SJCRH30 (cell line): ENCODE results near the gene LPCAT1. TPM values are rescaled to one million over a fixed set of nuclear protein-coding genes. Genes with fewer than 3 reads are reported as not detected.

Experiments
- DNase-seq, 2 experiments: peaks; one replicate each; pipeline ENCODE4 v3.0.0-alpha.2; 2015 to 2020
- H3K27ac ChIP-seq: fragments of 250-450 bp; sonication (Bioruptor Pico); 2 replicates; pipeline ENCODE4 v1.5.1; 2020; ENCODE audit warnings: mild to moderate bottlenecking, moderate library complexity
- H3K27me3 ChIP-seq: fragments of 250-450 bp; sonication (Bioruptor Pico); 2 replicates; pipeline ENCODE4 v1.5.1; 2020; ENCODE audit warnings: mild to moderate bottlenecking, moderate library complexity
- H3K36me3 ChIP-seq: fragments of 250-450 bp; sonication (Bioruptor Pico); 2 replicates; pipeline ENCODE4 v1.5.1; 2020; ENCODE audit warnings: mild to moderate bottlenecking, moderate library complexity
- H3K4me1 ChIP-seq: fragments of 250-450 bp; sonication (Bioruptor Pico); 2 replicates; pipeline ENCODE4 v1.5.1; 2020; ENCODE audit warnings: mild to moderate bottlenecking, moderate library complexity
- H3K4me3 ChIP-seq: fragments of 250-450 bp; sonication (Bioruptor Pico); 2 replicates; pipeline ENCODE4 v1.5.1; 2020; ENCODE audit warnings: mild to moderate bottlenecking, moderate library complexity
- H3K9me3 ChIP-seq: fragments of 250-450 bp; sonication (Bioruptor Pico); replicated peaks from 2 replicates; pipeline ENCODE4 v1.5.1; 2020; ENCODE audit warnings: mild to moderate bottlenecking, moderate library complexity
- total RNA-seq: library from RNA; depleted of rRNA; stranded (reverse); fragments of >200 nt; shearing (Covaris generic); gene quantifications from 2 replicates; pipeline ENCODE4 v1.2.3, GENCODE V29; 2014

Gene LPCAT1
- total RNA-seq, 1 experiment from 2014 or later, result 44.6 TPM

- Histone ChIP-seq H3K27ac (no peak overlapping the region), H3K4me1 (no peaks in the 10 kb centered on the region), H3K27me3 (no peaks in the 10 kb centered on the region), H3K36me3 (no peaks in the 10 kb centered on the region), H3K4me3 (no peak overlapping the region), H3K9me3 (no peaks in the 10 kb centered on the region)
- DNase-seq, result no peak
Observed at GRCh38 chr5:1538741-1539392, 15.1 kb upstream of the LPCAT1 start.

- no peaks in the 10 kb centered on the region for H3K4me1 ChIP-seq
- H3K27me3 ChIP-seq, result no peaks in the 10 kb centered on the region
- no peaks in the 10 kb centered on the region for H3K36me3 ChIP-seq
- DNase-seq, result no peak
- no peak overlapping the region for H3K4me3 ChIP-seq
- no peaks in the 10 kb centered on the region for H3K9me3 ChIP-seq
- no peak overlapping the region for H3K27ac ChIP-seq
Observed at GRCh38 chr5:1538276-1538675, 14.5 kb upstream of the LPCAT1 start.

DNA sequence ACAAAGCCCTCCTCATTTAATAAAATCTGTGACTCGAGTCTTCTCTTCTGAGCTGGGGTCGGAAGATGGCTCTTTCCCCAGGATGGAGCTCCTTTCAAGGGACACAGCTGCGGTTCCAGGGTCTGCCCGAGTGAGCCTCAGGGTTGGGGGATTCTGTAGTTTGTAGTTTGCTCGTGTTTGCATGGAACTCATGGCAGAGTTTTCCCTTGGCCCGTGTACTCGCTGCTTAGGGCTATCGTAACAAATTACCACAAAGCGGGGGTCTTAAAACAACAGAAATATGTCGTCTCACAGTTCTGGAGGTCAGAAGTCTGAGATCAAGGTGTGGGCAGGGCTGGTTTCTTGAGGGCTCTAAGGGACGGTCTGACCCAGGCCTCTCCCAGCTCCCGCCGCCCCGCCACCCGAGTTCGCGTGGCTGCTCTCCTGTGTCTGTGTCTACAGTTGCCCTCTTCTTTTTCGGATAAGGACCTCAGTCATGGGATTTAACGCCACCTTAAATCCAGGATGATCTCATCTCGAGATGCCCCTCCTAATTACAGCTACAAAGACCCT, 13.9 kb upstream of the LPCAT1 start:
- Histone ChIP-seq H3K27me3 (no peaks in the 10 kb centered on the region), H3K4me1 (no peaks in the 10 kb centered on the region), H3K36me3 (no peaks in the 10 kb centered on the region), H3K9me3 (no peaks in the 10 kb centered on the region), H3K4me3 (no peak overlapping the region), H3K27ac (no peak overlapping the region)
- no peak for DNase-seq

GRCh38 chr5:1536871-1537602, 13.3 kb upstream of the LPCAT1 start:
- Histone ChIP-seq H3K36me3 (no peaks in the 10 kb centered on the region), H3K27ac (no peak overlapping the region), H3K4me3 (no peak overlapping the region)

GRCh38 chr5:1536322-1536845, 12.6 kb upstream of the LPCAT1 start:
- no peak overlapping the region for H3K27ac ChIP-seq
- no peaks in the 10 kb centered on the region for H3K27me3 ChIP-seq
- H3K4me1 ChIP-seq, result no peaks in the 10 kb centered on the region
- no peak for DNase-seq
- H3K4me3 ChIP-seq, result no peak overlapping the region
- no peaks in the 10 kb centered on the region for H3K9me3 ChIP-seq
- H3K36me3 ChIP-seq, result no peaks in the 10 kb centered on the region

More at GRCh38 chr5:1536871-1537602, 13.3 kb upstream of the LPCAT1 start:
- no peaks in the 10 kb centered on the region for H3K27me3 ChIP-seq
- no peaks in the 10 kb centered on the region for H3K9me3 ChIP-seq
- DNase-seq, result no peak
- no peaks in the 10 kb centered on the region for H3K4me1 ChIP-seq

DNA sequence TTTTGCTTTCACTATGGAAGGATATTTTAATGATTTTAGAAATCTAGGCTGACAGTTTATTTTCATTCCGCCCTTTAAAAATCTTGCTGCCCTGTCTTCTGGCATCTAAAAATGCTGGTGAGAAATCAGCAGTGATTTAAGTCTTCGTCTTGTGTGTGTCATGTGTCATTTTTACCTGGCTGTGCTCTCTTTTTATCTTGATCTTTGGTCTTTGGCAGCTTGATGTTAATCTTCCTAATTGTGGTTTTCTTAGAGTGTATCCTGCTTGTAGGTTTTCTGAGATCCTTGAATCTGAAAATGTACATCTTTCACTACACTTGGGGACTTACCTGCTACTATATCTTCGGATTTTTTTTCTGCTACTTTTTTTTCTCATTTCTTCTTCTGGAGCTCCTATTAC, 11.9 kb upstream of the LPCAT1 start:
- DNase-seq, result no peak
- no peaks in the 10 kb centered on the region for H3K27me3 ChIP-seq
- H3K4me1 ChIP-seq, result no peaks in the 10 kb centered on the region
- H3K9me3 ChIP-seq, result no peaks in the 10 kb centered on the region
- H3K4me3 ChIP-seq, result no peak overlapping the region
- H3K36me3 ChIP-seq, result no peaks in the 10 kb centered on the region
- H3K27ac ChIP-seq, result no peak overlapping the region

DNA sequence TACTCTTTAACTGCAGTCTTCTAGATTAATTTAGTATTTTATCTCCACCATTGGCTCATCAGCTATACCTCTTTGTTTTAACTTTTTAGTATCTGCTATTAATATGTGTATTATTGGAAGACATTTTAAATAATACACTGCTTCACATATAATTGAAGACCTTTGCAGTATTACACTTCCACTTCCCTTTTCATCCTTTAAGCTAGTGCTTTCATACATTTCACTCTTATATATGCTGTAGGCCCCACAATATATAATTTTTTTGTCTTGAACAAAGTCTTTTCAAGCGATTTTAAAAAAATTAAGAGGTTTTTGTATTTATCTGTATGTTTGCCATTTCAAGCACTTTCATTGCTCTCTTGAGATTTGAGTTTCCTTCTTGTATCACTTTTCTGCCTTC, 8.6 kb upstream of the LPCAT1 start:
- no peak for DNase-seq
- Histone ChIP-seq H3K27ac (no peak overlapping the region), H3K36me3 (no peaks in the 10 kb centered on the region), H3K4me3 (no peak overlapping the region), H3K4me1 (no peaks in the 10 kb centered on the region), H3K9me3 (no peaks in the 10 kb centered on the region), H3K27me3 (no peaks in the 10 kb centered on the region)

DNA sequence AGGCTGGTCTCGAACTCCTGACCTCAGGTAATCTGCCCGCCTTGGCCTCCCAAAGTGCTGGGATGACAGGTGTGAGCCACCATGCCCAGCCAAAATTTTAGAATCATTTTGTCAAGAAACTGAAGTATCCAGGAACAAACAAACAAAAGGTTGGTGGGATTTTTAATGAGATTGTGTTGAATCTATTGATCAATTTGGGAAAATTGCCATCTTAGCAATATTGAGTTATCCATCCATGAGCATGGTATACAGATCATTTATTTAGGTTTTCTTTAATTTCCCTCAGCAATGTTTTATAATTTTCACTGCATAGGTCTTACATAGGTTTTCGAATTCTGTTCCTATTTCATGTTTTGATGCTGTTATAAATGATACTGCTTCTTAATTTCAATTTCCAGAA, 5.7 kb upstream of the LPCAT1 start:
- Histone ChIP-seq H3K36me3 (no peaks in the 10 kb centered on the region), H3K9me3 (no peaks in the 10 kb centered on the region), H3K27me3 (no peaks in the 10 kb centered on the region), H3K27ac (no peak overlapping the region), H3K4me1 (no peaks in the 10 kb centered on the region), H3K4me3 (no peak overlapping the region)
- no peak for DNase-seq

DNA sequence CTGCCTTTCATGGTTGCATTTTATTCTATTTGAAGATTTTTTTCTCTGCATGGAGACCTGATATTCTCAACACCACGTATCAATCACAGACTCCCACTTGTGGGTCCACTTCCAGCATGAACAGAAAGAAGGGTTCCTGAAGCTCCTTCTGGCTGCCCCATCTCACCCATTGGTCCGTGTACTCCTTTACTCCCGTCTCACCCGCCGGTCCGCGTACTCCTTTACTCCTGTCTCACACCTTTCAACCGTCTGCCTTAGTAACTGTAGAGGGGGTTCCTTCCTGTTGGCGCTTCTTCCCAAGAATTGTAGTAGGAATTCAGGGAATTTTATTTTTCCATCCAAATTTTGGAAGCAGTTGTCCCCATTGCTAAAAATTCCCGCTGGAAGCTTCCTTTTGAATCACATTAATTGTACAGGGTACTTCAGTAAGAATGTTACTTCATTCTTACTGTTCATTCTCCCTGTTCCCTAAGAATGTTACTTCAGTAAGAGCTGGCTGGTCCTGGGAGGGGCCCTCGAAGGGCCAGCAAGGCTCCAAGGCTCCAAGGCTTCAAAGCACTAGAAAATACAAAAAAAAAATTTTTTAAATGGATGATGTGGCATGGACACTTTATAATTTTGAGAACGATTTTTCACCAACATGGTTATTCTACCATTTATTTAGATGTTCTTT, 3.9 kb upstream of the LPCAT1 start:
- H3K4me1 ChIP-seq, result no peaks in the 10 kb centered on the region
- no peak overlapping the region for H3K4me3 ChIP-seq
- H3K27me3 ChIP-seq, result no peaks in the 10 kb centered on the region
- no peak overlapping the region for H3K27ac ChIP-seq
- no peaks in the 10 kb centered on the region for H3K9me3 ChIP-seq
- H3K36me3 ChIP-seq, result no peaks in the 10 kb centered on the region
- no peak for DNase-seq

GRCh38 chr5:1526681-1527131, 2.9 kb upstream of the LPCAT1 start:
- DNase-seq, result no peak
- Histone ChIP-seq H3K27me3 (no peaks in the 10 kb centered on the region), H3K36me3 (no peaks in the 10 kb centered on the region), H3K4me1 (peaks cover 1% of the 10 kb centered on the region; the same call in 1 of the 2 replicates), H3K4me3 (no peak overlapping the region), H3K27ac (no peak overlapping the region), H3K9me3 (no peaks in the 10 kb centered on the region)

GRCh38 chr5:1526190-1526631, 2.5 kb upstream of the LPCAT1 start:
- no peak for DNase-seq
- H3K9me3 ChIP-seq, result no peaks in the 10 kb centered on the region
- no peaks in the 10 kb centered on the region for H3K36me3 ChIP-seq
- no peak overlapping the region for H3K4me3 ChIP-seq
- peaks cover 6% of the 10 kb centered on the region; the same call in 1 of the 2 replicates for H3K4me1 ChIP-seq
- no peaks in the 10 kb centered on the region for H3K27me3 ChIP-seq
- no peak overlapping the region for H3K27ac ChIP-seq

DNA sequence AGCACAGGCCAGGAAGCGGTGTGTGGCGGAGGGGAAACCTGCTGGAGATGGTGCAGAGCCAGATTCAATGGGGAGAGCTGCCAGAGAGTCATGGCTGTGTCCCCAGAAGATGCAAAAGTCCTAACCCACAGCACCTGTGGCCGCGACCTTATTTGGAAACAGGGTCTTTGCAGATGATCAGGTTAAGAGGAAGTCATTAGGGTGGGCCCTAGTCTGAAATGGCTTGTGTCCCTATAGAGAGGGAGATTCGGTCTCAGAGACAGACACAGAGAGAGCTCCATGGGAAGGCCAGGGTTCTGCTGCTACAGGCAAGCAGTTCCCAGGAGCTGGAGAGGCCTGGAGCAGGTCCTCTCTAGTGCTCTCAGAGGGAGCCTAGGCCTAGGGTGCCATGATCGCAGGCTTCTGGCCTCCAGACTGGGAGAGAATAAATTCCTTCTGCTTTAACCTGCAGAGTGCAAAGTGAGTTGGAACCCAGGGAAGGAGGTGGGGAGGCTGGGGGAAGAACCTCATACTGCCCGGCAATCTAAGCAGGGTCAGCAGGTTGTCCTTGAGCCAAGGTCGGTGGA, 1.9 kb upstream of the LPCAT1 start:
- Histone ChIP-seq H3K9me3 (no peaks in the 10 kb centered on the region), H3K4me1 (peaks cover 7% of the 10 kb centered on the region; the same call in 1 of the 2 replicates), H3K27me3 (no peaks in the 10 kb centered on the region), H3K27ac (no peak overlapping the region), H3K36me3 (no peaks in the 10 kb centered on the region), H3K4me3 (no peak overlapping the region)
- no peak for DNase-seq

- no peak overlapping the region for H3K4me3 ChIP-seq
- no peaks in the 10 kb centered on the region for H3K27me3 ChIP-seq
- no peaks in the 10 kb centered on the region for H3K9me3 ChIP-seq
- H3K4me1 ChIP-seq, result peaks cover 7% of the 10 kb centered on the region; the same call in 1 of the 2 replicates
- no peaks in the 10 kb centered on the region for H3K36me3 ChIP-seq
- H3K27ac ChIP-seq, result no peak overlapping the region
- DNase-seq, result no peak
Observed at GRCh38 chr5:1524799-1525623, 1.3 kb upstream of the LPCAT1 start.

DNA sequence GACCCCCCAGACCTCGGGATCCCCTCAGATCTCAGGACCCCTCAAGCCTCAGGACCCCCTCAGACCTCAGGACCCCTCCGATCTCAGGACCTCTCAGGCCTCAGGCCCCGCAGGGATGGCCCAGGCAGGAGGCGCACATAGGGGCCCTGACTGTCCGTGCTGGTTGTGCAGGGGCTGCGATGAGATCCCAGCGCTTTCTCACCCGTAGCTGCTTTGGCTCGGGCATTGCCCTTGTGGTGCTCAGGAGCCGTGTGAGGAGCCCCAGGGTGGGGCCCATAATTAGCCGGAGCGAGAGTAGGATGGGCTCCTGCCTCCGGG, 680 bp upstream of the LPCAT1 start:
- Histone ChIP-seq H3K27me3 (no peaks in the 10 kb centered on the region), H3K4me3 (peak overlapping the region; percentile 68), H3K4me1 (peaks cover 7% of the 10 kb centered on the region; the same call in 1 of the 2 replicates), H3K9me3 (no peaks in the 10 kb centered on the region), H3K27ac (peak overlapping the region; percentile 48; the same call in 1 of the 2 replicates), H3K36me3 (no peaks in the 10 kb centered on the region)
- DNase-seq, result no peak
